ENCODE results near the gene ACE.

ACE gene

GRCh38 chr17:63517825-63518534, 41.1 kb downstream of the ACE start:
- DNase-seq = no peak

- no peak for DNase-seq
These were observed 42.4 kb downstream of the ACE start for GRCh38 chr17:63519116-63519881.

- DNase-seq = no peak
These were observed 43.4 kb downstream of the ACE start for GRCh38 chr17:63519972-63520882.

GRCh38 chr17:63523253-63523855, 46.5 kb downstream of the ACE start, which contains the start of gene KCNH6:
Gene KCNH6, plus strand, starts transcription at chr17:63523358. Its CDS starts 56 bp downstream, at chr17:63523414.
- no peak for DNase-seq

GRCh38 chr17:63524051-63524450, 47.2 kb downstream of the ACE start:
- no peak for DNase-seq

GRCh38 chr17:63525190-63525946, 48.5 kb downstream of the ACE start:
- DNase-seq = no peak

GRCh38 chr17:63526861-63527260, 50.0 kb downstream of the ACE start:
- DNase-seq = no peak

- DNase-seq = no peak
These were observed 51.3 kb downstream of the ACE start for GRCh38 chr17:63528183-63528582.

- no peak for DNase-seq
These were observed 53.1 kb downstream of the ACE start for GRCh38 chr17:63529711-63530556.

- no peak for DNase-seq
These were observed 53.7 kb downstream of the ACE start for GRCh38 chr17:63530557-63531021.

GRCh38 chr17:63531022-63531965, 54.4 kb downstream of the ACE start:
- DNase-seq = no peak

GRCh38 chr17:63533433-63534077, 56.7 kb downstream of the ACE start:
- DNase-seq = no peak

- no peak for DNase-seq
These were observed 57.3 kb downstream of the ACE start for GRCh38 chr17:63534078-63534570.

GRCh38 chr17:63534816-63535455, 58.1 kb downstream of the ACE start:
- no peak for DNase-seq

- no peak for DNase-seq
These were observed 58.8 kb downstream of the ACE start for GRCh38 chr17:63535640-63536039.

- DNase-seq = no peak
These were observed 60.1 kb downstream of the ACE start for GRCh38 chr17:63537001-63537400.

GRCh38 chr17:63537991-63538692, 61.3 kb downstream of the ACE start:
- peak in 1 of 4 experiments; percentile 18 for DNase-seq

Measured in suppressor macrophage (primary cell).